ENCODE data around the gene DIP2B.
"Not testable (repeated sequence)": the region's sequence is repeated elsewhere in the genome, so short reads cannot be mapped to it uniquely, and the experiment has no call there.

Gene DIP2B

GRCh38 chr12:50666023-50666422 is 161.2 kb downstream of the DIP2B start:
- no peak for TF ChIP-seq CTCF (IDR thresholded peaks at IDR 0.05; ENCODE audit: extremely low read depth, missing control alignments)
- DNase-seq (ENCODE audit: low spot score) = no peak

- TF ChIP-seq CTCF (IDR thresholded peaks at IDR 0.05; ENCODE audit: extremely low read depth, missing control alignments) = no peak
- no peak for DNase-seq (ENCODE audit: low spot score)
These were observed 167.4 kb downstream of the DIP2B start for GRCh38 chr12:50672158-50672557.

- TF ChIP-seq CTCF (IDR thresholded peaks at IDR 0.05; ENCODE audit: extremely low read depth, missing control alignments) = no peak
These were observed 172.0 kb downstream of the DIP2B start for GRCh38 chr12:50676756-50677155.

GRCh38 chr12:50677858-50678257 is 173.1 kb downstream of the DIP2B start:
- no peak for DNase-seq (ENCODE audit: low spot score)
- TF ChIP-seq CTCF (IDR thresholded peaks at IDR 0.05; ENCODE audit: extremely low read depth, missing control alignments) = no peak

More at GRCh38 chr12:50676756-50677155, 172.0 kb downstream of the DIP2B start:
- DNase-seq (ENCODE audit: low spot score) = no peak

- DNase-seq (ENCODE audit: low spot score) = no peak
- no peak for TF ChIP-seq CTCF (IDR thresholded peaks at IDR 0.05; ENCODE audit: extremely low read depth, missing control alignments)
These were observed 174.0 kb downstream of the DIP2B start for GRCh38 chr12:50678650-50679365.

- TF ChIP-seq CTCF (IDR thresholded peaks at IDR 0.05; ENCODE audit: extremely low read depth, missing control alignments) = no peak
- DNase-seq (ENCODE audit: low spot score) = no peak
These were observed 174.8 kb downstream of the DIP2B start for GRCh38 chr12:50679612-50680011.

GRCh38 chr12:50681064-50681463 is 176.3 kb downstream of the DIP2B start:
- not testable (repeated sequence) for DNase-seq (ENCODE audit: low spot score)

- no peak for DNase-seq (ENCODE audit: low spot score)
- no peak for TF ChIP-seq CTCF (IDR thresholded peaks at IDR 0.05; ENCODE audit: extremely low read depth, missing control alignments)
These were observed 180.9 kb downstream of the DIP2B start for GRCh38 chr12:50685641-50686040.
